Loucy (cell line): Measurements from ENCODE around the gene SH3RF3.

Experiments used
- H2AFZ ChIP-seq: fragments of 200-600 bp; sonication (generic); 2 replicates; pipeline ENCODE4 v1.6.0; 2016; ENCODE audit warnings: antibody characterized with exemption, mild to moderate bottlenecking, low read length, moderate library complexity
- H3F3A ChIP-seq: fragments of 200-600 bp; 2 replicates; pipeline ENCODE4 v1.6.0; 2016; ENCODE audit warnings: antibody characterized with exemption, low read depth, mild to moderate bottlenecking
- H3K27me3 ChIP-seq: fragments of 200-600 bp; sonication (generic); 2 replicates; pipeline ENCODE4 v1.6.1; 2014; ENCODE audit warnings: low read length, mild to moderate bottlenecking; ENCODE audit not compliant: insufficient read depth, poor library complexity, severe bottlenecking
- H3K36me3 ChIP-seq: fragments of 200-600 bp; sonication (generic); 2 replicates; pipeline ENCODE4 v1.6.1; 2016; ENCODE audit warnings: low read length; ENCODE audit not compliant: insufficient read depth
- H3K4me1 ChIP-seq: fragments of 200-600 bp; sonication (generic); 2 replicates; pipeline ENCODE4 v1.5.1; 2014; ENCODE audit warnings: low read length, mild to moderate bottlenecking; ENCODE audit not compliant: insufficient read depth, poor library complexity, severe bottlenecking
- H3K4me2 ChIP-seq: fragments of 200-600 bp; sonication (generic); 2 replicates; pipeline ENCODE4 v1.6.0; 2014; ENCODE audit warnings: antibody characterized with exemption, low read length, low read depth, mild to moderate bottlenecking; ENCODE audit not compliant: poor library complexity, severe bottlenecking
- H3K4me3 ChIP-seq: fragments of 200-600 bp; sonication (generic); 2 replicates; pipeline ENCODE4 v1.5.1; 2014; ENCODE audit warnings: low read length, mild to moderate bottlenecking, mixed read lengths; ENCODE audit not compliant: poor library complexity, severe bottlenecking
- H3K79me2 ChIP-seq: fragments of 200-600 bp; sonication (generic); 2 replicates; pipeline ENCODE4 v1.6.1; 2014; ENCODE audit warnings: low read length; ENCODE audit not compliant: insufficient read depth
- H3K9ac ChIP-seq: fragments of 200-600 bp; sonication (generic); 2 replicates; pipeline ENCODE4 v1.6.0; 2014; ENCODE audit warnings: mild to moderate bottlenecking, low read depth, low read length, moderate library complexity; ENCODE audit not compliant: poor library complexity, severe bottlenecking
- H3K9me2 ChIP-seq: fragments of 200-600 bp; sonication (generic); replicated peaks from 2 replicates; pipeline ENCODE4 v1.6.1; 2016; ENCODE audit warnings: low read depth, low read length, mixed read lengths
- H3K9me3 ChIP-seq: fragments of 200-600 bp; sonication (generic); 2 replicates; pipeline ENCODE4 v1.6.1; 2014; ENCODE audit warnings: mild to moderate bottlenecking, antibody characterized with exemption, low read length, low read depth; ENCODE audit not compliant: insufficient read depth
- H4K20me1 ChIP-seq: fragments of 200-600 bp; sonication (generic); 2 replicates; pipeline ENCODE4 v1.6.0; 2014; ENCODE audit warnings: antibody characterized with exemption, low read length, mild to moderate bottlenecking; ENCODE audit not compliant: insufficient read depth, poor library complexity, severe bottlenecking
- EZH2phosphoT487 ChIP-seq: fragments of 200-600 bp; IDR thresholded peaks from 2 replicates; pipeline ENCODE4 v1.6.1; 2018; ENCODE audit warnings: antibody characterized with exemption, mild to moderate bottlenecking, moderate library complexity, borderline replicate concordance
- TF ChIP-seq, protein P1 (sequence below): fragments of 200-600 bp; sonication (generic); conservative IDR thresholded peaks from 2 replicates; pipeline ENCODE4 v1.5.1; 2014; ENCODE audit warnings: mild to moderate bottlenecking, antibody characterized with exemption, low read length

SH3RF3 gene

DNA sequence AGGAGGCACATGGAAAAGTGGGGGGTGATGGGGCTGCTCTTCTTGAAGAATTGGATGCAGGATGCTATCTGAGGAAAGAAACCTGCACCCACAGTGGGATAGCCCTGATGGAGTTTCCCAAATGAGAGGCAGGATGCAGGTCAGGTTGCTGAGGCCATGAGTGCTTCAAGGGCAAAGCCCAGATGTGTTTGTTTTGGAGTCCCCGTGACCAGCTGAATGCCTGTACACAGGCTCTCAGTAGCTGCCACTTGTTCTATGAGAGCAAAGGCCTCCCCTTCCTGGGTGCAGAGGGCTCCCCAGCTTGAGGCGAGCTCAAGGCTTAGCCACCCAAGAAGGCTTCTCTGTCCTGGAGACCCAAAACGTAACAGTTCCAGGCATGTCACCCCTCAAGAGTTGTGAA, 292.1 kb downstream of the SH3RF3 start:
- Histone ChIP-seq H3F3A (no peaks in the 10 kb centered on the region), H2AFZ (no peak overlapping the region), H3K4me3 (no peak overlapping the region), H3K9me3 (no peaks in the 10 kb centered on the region), H3K9me2 (no peaks in the 10 kb centered on the region), H4K20me1 (no peaks in the 10 kb centered on the region), H3K79me2 (no peaks in the 10 kb centered on the region), H3K4me1 (no peaks in the 10 kb centered on the region), H3K4me2 (no peak overlapping the region), H3K27me3 (no peaks in the 10 kb centered on the region), H3K9ac (no peak overlapping the region), H3K36me3 (no peaks in the 10 kb centered on the region)
- TF ChIP-seq, protein P1, sequence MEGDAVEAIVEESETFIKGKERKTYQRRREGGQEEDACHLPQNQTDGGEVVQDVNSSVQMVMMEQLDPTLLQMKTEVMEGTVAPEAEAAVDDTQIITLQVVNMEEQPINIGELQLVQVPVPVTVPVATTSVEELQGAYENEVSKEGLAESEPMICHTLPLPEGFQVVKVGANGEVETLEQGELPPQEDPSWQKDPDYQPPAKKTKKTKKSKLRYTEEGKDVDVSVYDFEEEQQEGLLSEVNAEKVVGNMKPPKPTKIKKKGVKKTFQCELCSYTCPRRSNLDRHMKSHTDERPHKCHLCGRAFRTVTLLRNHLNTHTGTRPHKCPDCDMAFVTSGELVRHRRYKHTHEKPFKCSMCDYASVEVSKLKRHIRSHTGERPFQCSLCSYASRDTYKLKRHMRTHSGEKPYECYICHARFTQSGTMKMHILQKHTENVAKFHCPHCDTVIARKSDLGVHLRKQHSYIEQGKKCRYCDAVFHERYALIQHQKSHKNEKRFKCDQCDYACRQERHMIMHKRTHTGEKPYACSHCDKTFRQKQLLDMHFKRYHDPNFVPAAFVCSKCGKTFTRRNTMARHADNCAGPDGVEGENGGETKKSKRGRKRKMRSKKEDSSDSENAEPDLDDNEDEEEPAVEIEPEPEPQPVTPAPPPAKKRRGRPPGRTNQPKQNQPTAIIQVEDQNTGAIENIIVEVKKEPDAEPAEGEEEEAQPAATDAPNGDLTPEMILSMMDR: no peak
- TF ChIP-seq EZH2phosphoT487: no peak

DNA sequence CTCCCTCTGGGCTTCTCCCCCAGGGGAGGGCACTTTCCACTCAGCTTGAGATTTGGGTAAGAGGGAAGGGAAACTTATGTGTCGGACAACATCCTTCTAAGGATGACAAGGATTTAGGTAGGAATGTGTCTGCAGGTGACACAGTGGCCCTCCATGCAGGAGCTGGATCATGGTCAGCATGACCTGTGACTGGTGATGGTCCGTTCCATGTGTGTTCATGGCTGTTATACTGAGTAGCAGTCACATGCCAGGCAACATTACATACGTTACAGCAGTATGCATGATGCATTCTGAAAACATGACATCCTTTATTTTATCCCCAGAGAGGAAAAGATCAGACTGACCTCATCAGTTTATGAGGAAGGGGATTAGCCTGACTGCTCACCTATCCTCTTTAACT, 292.6 kb downstream of the SH3RF3 start:
- Histone ChIP-seq H3K9me3 (no peaks in the 10 kb centered on the region), H3K9ac (no peak overlapping the region), H3F3A (no peaks in the 10 kb centered on the region), H2AFZ (no peak overlapping the region), H3K36me3 (no peaks in the 10 kb centered on the region), H3K9me2 (no peaks in the 10 kb centered on the region), H3K4me1 (no peaks in the 10 kb centered on the region), H3K79me2 (no peaks in the 10 kb centered on the region), H3K27me3 (no peaks in the 10 kb centered on the region), H4K20me1 (no peaks in the 10 kb centered on the region), H3K4me3 (no peak overlapping the region), H3K4me2 (no peak overlapping the region)
- TF ChIP-seq EZH2phosphoT487: no peak
- TF ChIP-seq, protein P1: no peak

DNA sequence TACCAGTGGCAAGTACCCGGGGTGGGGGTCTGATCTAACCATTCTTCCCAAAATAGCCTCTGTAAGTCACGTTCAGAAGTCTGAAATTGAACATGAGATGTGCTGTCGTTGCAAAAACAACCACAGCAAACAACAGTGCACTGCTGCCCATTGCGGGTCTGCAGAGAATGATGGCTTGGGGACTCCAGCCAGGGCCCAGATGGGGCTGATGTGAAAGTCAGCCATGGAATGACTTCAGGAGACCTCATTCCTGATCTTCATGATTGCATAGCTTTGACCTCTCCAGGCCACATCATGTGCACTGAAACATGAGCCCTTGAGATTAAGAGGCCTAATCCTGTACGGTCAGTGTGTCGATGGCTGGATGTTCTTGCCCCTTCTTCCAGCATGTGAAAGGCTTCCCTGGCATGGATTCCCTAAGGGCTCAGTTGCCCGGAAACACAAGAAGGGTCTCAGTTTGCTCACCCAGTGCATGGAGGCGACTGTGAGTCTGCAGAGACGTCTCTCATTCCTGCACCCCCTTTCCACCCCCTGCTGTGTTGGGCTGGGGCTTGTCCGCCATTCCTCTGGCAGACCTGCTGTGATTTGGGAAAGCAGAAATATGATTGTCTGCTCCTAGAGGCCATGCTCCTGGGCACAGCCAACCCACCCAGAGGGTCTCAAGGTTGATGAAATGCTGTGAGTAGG, 293.2 kb downstream of the SH3RF3 start:
- H3K36me3 ChIP-seq: no peaks in the 10 kb centered on the region

More for the DNA sequence above, 293.2 kb downstream of the SH3RF3 start:
- Histone ChIP-seq H3K4me1 (no peaks in the 10 kb centered on the region), H3F3A (no peaks in the 10 kb centered on the region), H3K9me3 (no peaks in the 10 kb centered on the region), H3K9me2 (no peaks in the 10 kb centered on the region), H3K4me2 (no peak overlapping the region), H4K20me1 (no peaks in the 10 kb centered on the region), H3K4me3 (no peak overlapping the region), H3K79me2 (no peaks in the 10 kb centered on the region), H3K27me3 (no peaks in the 10 kb centered on the region), H2AFZ (no peak overlapping the region), H3K9ac (no peak overlapping the region)
- TF ChIP-seq, protein P1: no peak
